CD14-positive monocyte (primary cell): ENCODE data around the gene NOP9. TPM values are rescaled to one million over a fixed set of nuclear protein-coding genes. Genes with fewer than 3 reads are reported as not detected.
A peak's percentile ranks its signal among the peaks of the same experiment; 100 is the strongest.

Experiments used
- DNase-seq, 3 donors: peaks; one replicate each; pipeline ENCODE4 v3.0.0-alpha.2; 2011 to 2022
- H2AFZ ChIP-seq: 2 replicates; pipeline ENCODE4 v1.6.0; 2012; ENCODE audit warnings: mild to moderate bottlenecking, low read depth, low read length, inconsistent platforms; ENCODE audit not compliant: insufficient read depth, poor library complexity, severe bottlenecking
- H3K27ac ChIP-seq, 2 donors: 1 replicate in 1 of 2; 2 replicates in 1 of 2; pipeline ENCODE4 v1.5.1; 2012 to 2013; ENCODE audit warnings: low read length in 2 of 2, control low read depth in 1 of 2, inconsistent platforms in 1 of 2, low read depth in 1 of 2, mild to moderate bottlenecking in 1 of 2
- H3K27me3 ChIP-seq, 2 donors: one replicate each; pipeline versions ENCODE4 v1.6.0 to v1.6.1; 2011 to 2013; ENCODE audit warnings: low read length in 2 of 2; ENCODE audit not compliant: control insufficient read depth in 2 of 2, insufficient read depth in 2 of 2
- H3K36me3 ChIP-seq, 2 donors: replicated peaks in 1 of 2; 1 replicate in 1 of 2; 2 replicates in 1 of 2; pipeline versions ENCODE4 v1.5.1 to v1.6.1; 2012 to 2013; ENCODE audit warnings: low read length in 2 of 2, control low read depth in 1 of 2, inconsistent platforms in 1 of 2, mild to moderate bottlenecking in 1 of 2; ENCODE audit not compliant: insufficient read depth in 2 of 2, control insufficient read depth in 1 of 2
- H3K4me1 ChIP-seq, 2 donors: 1 replicate in 1 of 2; 2 replicates in 1 of 2; pipeline versions ENCODE4 v1.5.1 to v1.6.1; 2012 to 2013; ENCODE audit warnings: low read length in 2 of 2, control low read depth in 1 of 2, inconsistent platforms in 1 of 2, mild to moderate bottlenecking in 1 of 2, moderate library complexity in 1 of 2; ENCODE audit not compliant: insufficient read depth in 2 of 2, control insufficient read depth in 1 of 2
- H3K4me2 ChIP-seq: replicated peaks from 2 replicates; pipeline ENCODE3; 2012; ENCODE audit warnings: low read length, moderate library complexity, mild to moderate bottlenecking; ENCODE audit not compliant: poor library complexity, severe bottlenecking; ENCODE audit errors: extremely low read depth
- H3K4me3 ChIP-seq, 3 experiments: fragments of 200-600 bp in 1 of 3; sonication (generic) in 1 of 3; replicated peaks in 1 of 3; 1 replicate in 2 of 3; 2 replicates in 1 of 3; pipeline ENCODE4 v1.5.1; 2011 to 2013; ENCODE audit warnings: low read length in 3 of 3, mild to moderate bottlenecking in 3 of 3, control low read depth in 2 of 3, low read depth in 2 of 3, inconsistent platforms in 1 of 3, moderate library complexity in 1 of 3
- H3K79me2 ChIP-seq: 2 replicates; pipeline ENCODE4 v1.6.0; 2012; ENCODE audit warnings: mild to moderate bottlenecking, control low read depth, inconsistent platforms, low read length, moderate library complexity; ENCODE audit not compliant: insufficient read depth
- H3K9ac ChIP-seq: 2 replicates; pipeline ENCODE4 v1.6.0; 2017; ENCODE audit warnings: low read length, mild to moderate bottlenecking; ENCODE audit not compliant: insufficient read depth, poor library complexity, severe bottlenecking
- H3K9me3 ChIP-seq, 2 donors: replicated peaks in 1 of 2; 1 replicate in 1 of 2; 2 replicates in 1 of 2; pipeline versions ENCODE4 v1.5.1 to v1.6.1; 2012 to 2013; ENCODE audit warnings: low read length in 2 of 2, control low read depth in 1 of 2; ENCODE audit not compliant: control insufficient read depth in 1 of 2, insufficient read depth in 1 of 2
- H4K20me1 ChIP-seq: 2 replicates; pipeline ENCODE4 v1.6.0; 2012; ENCODE audit warnings: mild to moderate bottlenecking, low read length, control low read depth, moderate library complexity; ENCODE audit not compliant: insufficient read depth
- H3K27ac Mint-ChIP-seq, 7 donors: one replicate each; pipeline ENCODE4 v1.8.0; 2020; ENCODE audit warnings: mild to moderate bottlenecking in 7 of 7, mixed read lengths in 7 of 7, moderate library complexity in 6 of 7, inconsistent platforms in 2 of 7
- H3K27me3 Mint-ChIP-seq, 3 donors: one replicate each; pipeline ENCODE4 v1.8.0; 2021 to 2022; ENCODE audit warnings: low read depth in 3 of 3, mild to moderate bottlenecking in 3 of 3, mixed read lengths in 3 of 3, moderate library complexity in 3 of 3, inconsistent platforms in 1 of 3
- H3K36me3 Mint-ChIP-seq, 2 donors: one replicate each; pipeline ENCODE4 v1.8.0; 2020; ENCODE audit warnings: mixed read lengths in 2 of 2, inconsistent platforms in 1 of 2, mild to moderate bottlenecking in 1 of 2
- H3K4me1 Mint-ChIP-seq: one replicate; pipeline ENCODE4 v1.8.0; 2020; ENCODE audit warnings: mild to moderate bottlenecking, mixed read lengths
- H3K4me3 Mint-ChIP-seq, 2 donors: one replicate each; pipeline ENCODE4 v1.8.0; 2020; ENCODE audit warnings: mild to moderate bottlenecking in 2 of 2, mixed read lengths in 2 of 2, moderate library complexity in 1 of 2
- H3K9me3 Mint-ChIP-seq, 7 donors: one replicate each; pipeline ENCODE4 v1.8.0; 2020 to 2022; ENCODE audit warnings: mixed read lengths in 7 of 7, mild to moderate bottlenecking in 6 of 7, moderate library complexity in 6 of 7, inconsistent platforms in 2 of 7
- WGBS: methylation state at CpG from one replicate; pipeline ENCODE4 v1.1.5; 2013; ENCODE audit warnings: missing lambda C conversion rate; ENCODE audit not compliant: insufficient coverage; 5-methylcytosine and 5-hydroxymethylcytosine counted together
- intact Hi-C, 2 donors: fragments of 100-400 bp; cut with micrococcal nuclease; formaldehyde crosslinking; loops; one replicate each; pipeline versions ENCODE4 v1.15.0 to v1.15.1; 2023
- polyA plus RNA-seq, 3 donors: library from polyadenylated mRNA; depleted of rRNA in 1 of 3; unstranded in 2 of 3; stranded (reverse) in 1 of 3; fragments of 300-500 nt in 2 of 3; fragments of >200 nt in 1 of 3; fragmentation: Illumina TruSeq in 2 of 3; gene quantifications; 1 replicate in 2 of 3; 2 replicates in 1 of 3; pipeline ENCODE4 v1.2.3, GENCODE V29; 2012 to 2021
- TF ChIP-seq, protein P1 (sequence below): fragments of 200-600 bp; IDR thresholded peaks from one replicate; pipeline ENCODE4 v1.8.0; 2022; ENCODE audit warnings: antibody characterized with exemption, mild to moderate bottlenecking

Gene NOP9
- polyA plus RNA-seq, 3 donors: 1.2 to 16.6 (median 1.3) TPM

GRCh38 chr14:24316597-24316950 is 16.9 kb downstream of the NOP9 start:
- Histone ChIP-seq H3K27ac (peak overlapping the region in 1 of 2 donors; percentile 15), H3K4me1 (peaks cover 74 to 80% of the 10 kb centered on the region in 2 donors)

GRCh38 chr14:24317141-24317928 is 17.7 kb downstream of the NOP9 start:
- H3K4me1 ChIP-seq: peaks cover 67 to 72% of the 10 kb centered on the region in 2 donors
- Mint-ChIP-seq H3K27me3 (peaks cover 1 to 6% (median 3%) of the 10 kb centered on the region in 3 donors), H3K9me3 (peaks cover 0 to 4% (median 0%) of the 10 kb centered on the region in 7 donors), H3K36me3 (peaks cover 26% of the 10 kb centered on the region in 2 donors), H3K4me3 (no peak overlapping the region), H3K4me1 (peaks cover 75% of the 10 kb centered on the region), H3K27ac (peak overlapping the region in 5 of 7 donors; percentile 8 to 80 (median 58))
- H3K79me2 ChIP-seq: peaks cover 28% of the 10 kb centered on the region
- no peaks in the 10 kb centered on the region for H3K27me3 ChIP-seq
- peak overlapping the region; percentile 93 for H3K4me2 ChIP-seq
- TF ChIP-seq, protein P1, sequence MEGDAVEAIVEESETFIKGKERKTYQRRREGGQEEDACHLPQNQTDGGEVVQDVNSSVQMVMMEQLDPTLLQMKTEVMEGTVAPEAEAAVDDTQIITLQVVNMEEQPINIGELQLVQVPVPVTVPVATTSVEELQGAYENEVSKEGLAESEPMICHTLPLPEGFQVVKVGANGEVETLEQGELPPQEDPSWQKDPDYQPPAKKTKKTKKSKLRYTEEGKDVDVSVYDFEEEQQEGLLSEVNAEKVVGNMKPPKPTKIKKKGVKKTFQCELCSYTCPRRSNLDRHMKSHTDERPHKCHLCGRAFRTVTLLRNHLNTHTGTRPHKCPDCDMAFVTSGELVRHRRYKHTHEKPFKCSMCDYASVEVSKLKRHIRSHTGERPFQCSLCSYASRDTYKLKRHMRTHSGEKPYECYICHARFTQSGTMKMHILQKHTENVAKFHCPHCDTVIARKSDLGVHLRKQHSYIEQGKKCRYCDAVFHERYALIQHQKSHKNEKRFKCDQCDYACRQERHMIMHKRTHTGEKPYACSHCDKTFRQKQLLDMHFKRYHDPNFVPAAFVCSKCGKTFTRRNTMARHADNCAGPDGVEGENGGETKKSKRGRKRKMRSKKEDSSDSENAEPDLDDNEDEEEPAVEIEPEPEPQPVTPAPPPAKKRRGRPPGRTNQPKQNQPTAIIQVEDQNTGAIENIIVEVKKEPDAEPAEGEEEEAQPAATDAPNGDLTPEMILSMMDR: no peak
- DNase-seq: peak in 2 of 3 donors; percentile 48 to 65
- peak overlapping the region in 1 of 2 donors; percentile 15 for H3K27ac ChIP-seq
- no peak overlapping the region for H3K9ac ChIP-seq
- peaks cover 18% of the 10 kb centered on the region for H4K20me1 ChIP-seq
- no peaks in the 10 kb centered on the region for H3K9me3 ChIP-seq
- 80% methylated on average over 2 of the region's 3 CpGs for WGBS
- H3K36me3 ChIP-seq: no peaks in the 10 kb centered on the region
- intact Hi-C loops: no loop called here
- H3K4me3 ChIP-seq: peak overlapping the region in 1 of 3 experiments; percentile 16
- no peak overlapping the region for H2AFZ ChIP-seq

More at GRCh38 chr14:24316597-24316950, 16.9 kb downstream of the NOP9 start:
- Mint-ChIP-seq H3K27me3 (peaks cover 1 to 6% (median 3%) of the 10 kb centered on the region in 3 donors), H3K36me3 (peaks cover 26 to 30% of the 10 kb centered on the region in 2 donors), H3K9me3 (peaks cover 0 to 4% (median 0%) of the 10 kb centered on the region in 7 donors), H3K27ac (peak overlapping the region in 2 of 7 donors; percentile 11 to 39), H3K4me1 (peaks cover 82% of the 10 kb centered on the region), H3K4me3 (no peak overlapping the region)
- TF ChIP-seq, protein P1: no peak
- no peak for DNase-seq
- H3K27me3 ChIP-seq: no peaks in the 10 kb centered on the region
- intact Hi-C loops: no loop called here
- H3K79me2 ChIP-seq: peaks cover 36% of the 10 kb centered on the region
- peak overlapping the region; percentile 93 for H3K4me2 ChIP-seq
- no peaks in the 10 kb centered on the region for H3K9me3 ChIP-seq
- H2AFZ ChIP-seq: no peak overlapping the region
- no peak overlapping the region for H3K9ac ChIP-seq
- 96% methylated on average over 18 of the region's 18 CpGs for WGBS
- H4K20me1 ChIP-seq: peaks cover 18% of the 10 kb centered on the region
- H3K36me3 ChIP-seq: no peaks in the 10 kb centered on the region
- H3K4me3 ChIP-seq: peak overlapping the region in 1 of 3 experiments; percentile 16
